ENCODE measurements around the gene MICAL2.

The MICAL2 gene, protein sequence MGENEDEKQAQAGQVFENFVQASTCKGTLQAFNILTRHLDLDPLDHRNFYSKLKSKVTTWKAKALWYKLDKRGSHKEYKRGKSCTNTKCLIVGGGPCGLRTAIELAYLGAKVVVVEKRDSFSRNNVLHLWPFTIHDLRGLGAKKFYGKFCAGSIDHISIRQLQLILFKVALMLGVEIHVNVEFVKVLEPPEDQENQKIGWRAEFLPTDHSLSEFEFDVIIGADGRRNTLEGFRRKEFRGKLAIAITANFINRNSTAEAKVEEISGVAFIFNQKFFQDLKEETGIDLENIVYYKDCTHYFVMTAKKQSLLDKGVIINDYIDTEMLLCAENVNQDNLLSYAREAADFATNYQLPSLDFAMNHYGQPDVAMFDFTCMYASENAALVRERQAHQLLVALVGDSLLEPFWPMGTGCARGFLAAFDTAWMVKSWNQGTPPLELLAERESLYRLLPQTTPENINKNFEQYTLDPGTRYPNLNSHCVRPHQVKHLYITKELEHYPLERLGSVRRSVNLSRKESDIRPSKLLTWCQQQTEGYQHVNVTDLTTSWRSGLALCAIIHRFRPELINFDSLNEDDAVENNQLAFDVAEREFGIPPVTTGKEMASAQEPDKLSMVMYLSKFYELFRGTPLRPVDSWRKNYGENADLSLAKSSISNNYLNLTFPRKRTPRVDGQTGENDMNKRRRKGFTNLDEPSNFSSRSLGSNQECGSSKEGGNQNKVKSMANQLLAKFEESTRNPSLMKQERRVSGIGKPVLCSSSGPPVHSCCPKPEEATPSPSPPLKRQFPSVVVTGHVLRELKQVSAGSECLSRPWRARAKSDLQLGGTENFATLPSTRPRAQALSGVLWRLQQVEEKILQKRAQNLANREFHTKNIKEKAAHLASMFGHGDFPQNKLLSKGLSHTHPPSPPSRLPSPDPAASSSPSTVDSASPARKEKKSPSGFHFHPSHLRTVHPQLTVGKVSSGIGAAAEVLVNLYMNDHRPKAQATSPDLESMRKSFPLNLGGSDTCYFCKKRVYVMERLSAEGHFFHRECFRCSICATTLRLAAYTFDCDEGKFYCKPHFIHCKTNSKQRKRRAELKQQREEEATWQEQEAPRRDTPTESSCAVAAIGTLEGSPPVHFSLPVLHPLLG

DNA sequence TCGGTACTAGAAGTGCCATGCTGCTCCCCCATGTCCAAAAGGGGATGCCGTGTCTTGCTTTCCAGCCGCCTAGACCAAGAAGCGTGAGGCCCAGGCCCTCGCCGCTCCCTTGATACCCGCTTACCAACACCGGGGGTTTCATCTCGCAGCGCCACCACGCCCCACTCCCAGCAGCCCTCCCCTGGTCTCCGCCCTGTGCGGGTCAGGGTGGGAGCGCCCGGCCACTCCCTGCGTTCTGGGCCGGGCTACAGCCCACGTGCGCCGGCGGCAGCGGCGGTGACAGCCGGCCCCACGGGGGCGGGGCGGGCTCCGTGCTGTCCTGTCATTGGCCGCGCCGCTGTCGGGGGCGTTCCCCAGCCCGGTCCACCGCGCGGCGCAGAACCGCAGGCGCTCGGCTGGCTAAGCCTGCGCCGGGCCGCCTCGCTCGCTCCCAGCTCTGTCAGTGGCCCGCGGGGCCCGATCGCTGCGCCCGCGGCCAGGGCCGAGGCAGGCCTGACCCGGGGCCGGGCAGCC, at the start of gene MICAL2:
MICAL2 (plus strand) TSS at position 390 of the 513 bp plus-strand sequence. CDS start 51,566 bp downstream, outside the sequence.
- DNase-seq (ENCODE audit: low spot score): peak; percentile 99

DNA sequence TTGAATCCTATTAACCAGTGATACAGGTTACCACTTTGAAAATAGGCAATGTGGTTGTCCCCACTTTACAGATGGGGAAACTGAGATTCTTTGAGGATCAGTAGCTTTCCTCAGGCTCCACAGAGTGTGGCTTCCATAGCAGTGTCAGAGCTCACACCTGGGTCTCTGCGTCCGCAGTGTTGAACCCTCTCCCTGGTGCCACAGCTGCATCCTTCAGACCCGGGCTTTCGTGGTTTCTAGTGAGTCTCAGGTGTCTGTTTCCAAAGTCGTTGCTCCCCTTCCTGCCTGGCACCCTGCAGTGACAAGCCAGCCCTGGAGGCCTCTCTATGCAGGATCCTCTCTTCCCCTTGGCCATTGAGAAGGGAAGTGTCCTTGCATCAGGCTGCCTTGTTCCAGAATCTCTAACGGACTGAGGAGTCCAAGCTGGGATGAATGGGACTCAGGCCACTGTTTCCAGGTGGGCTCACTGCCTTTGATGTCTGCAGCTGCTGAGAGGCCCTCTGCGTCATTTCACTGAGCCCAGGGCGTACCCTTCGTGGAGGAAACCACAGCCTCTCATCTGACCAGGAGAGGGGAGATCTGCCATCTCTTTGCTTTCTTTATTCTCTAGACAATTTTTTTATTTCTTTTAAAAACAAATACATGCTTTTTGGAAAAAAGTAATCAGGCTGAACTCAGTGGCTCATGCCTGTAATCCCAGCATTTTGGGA, 48.4 kb upstream of the MICAL2 start:
- DNase-seq (ENCODE audit: low spot score): no peak

DNA sequence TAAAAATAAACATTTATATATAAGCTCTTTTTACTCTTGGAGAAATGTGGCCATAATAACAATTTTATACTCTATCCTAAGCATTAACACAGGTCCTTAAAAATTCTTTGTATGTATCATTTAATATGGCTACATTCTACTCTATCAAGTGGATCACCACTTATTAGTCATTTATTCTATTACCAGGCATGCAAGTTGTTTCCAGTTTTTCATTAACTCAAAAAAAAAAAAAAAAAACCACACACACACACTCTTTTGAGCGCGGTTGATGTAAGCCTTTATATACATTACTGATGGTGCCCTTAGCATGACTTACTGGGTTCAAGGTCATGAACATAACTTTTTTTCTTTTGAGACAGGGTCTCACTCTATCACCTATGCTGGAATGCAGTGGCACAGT, 47.1 kb upstream of the MICAL2 start:
- no peak for DNase-seq (ENCODE audit: low spot score)

DNA sequence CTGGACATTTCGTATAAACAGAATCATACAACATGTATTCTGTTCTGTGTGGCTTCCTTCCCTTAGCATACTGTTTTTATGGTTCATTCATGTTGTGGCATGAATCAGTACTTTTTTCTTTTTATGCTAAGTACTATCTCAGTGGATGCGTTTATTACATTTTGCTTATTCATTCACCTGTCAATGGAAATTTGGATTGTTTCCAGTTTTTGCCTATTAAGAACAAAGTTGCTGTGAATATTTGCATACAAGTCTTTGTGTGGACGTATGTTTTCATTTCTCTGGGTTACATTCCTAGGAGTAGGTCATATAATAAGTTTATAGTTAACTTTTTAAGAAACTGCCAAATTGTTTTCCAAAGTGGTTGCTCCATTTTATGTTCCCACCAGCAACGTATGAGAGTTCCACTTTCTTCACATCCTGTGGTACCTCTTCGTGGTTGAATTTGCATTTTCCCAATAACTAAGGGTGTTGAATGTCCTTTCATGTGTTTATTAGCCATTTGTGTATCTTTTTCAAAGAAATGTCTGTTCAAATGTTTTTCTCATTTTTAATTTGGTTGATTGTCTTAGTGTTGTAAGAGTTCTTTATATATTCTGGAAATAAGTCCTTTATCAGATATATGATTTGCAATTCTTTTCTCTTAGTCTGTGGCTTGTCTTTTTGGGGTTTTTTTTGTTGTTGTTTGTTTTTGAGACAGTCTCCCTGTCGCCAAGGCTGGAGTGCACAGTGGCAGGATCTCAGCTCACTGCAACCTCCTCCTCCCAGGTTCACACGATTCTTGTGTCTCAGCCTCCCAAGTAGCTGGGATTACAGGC, 46.0 kb upstream of the MICAL2 start:
- DNase-seq (ENCODE audit: low spot score): no peak

DNA sequence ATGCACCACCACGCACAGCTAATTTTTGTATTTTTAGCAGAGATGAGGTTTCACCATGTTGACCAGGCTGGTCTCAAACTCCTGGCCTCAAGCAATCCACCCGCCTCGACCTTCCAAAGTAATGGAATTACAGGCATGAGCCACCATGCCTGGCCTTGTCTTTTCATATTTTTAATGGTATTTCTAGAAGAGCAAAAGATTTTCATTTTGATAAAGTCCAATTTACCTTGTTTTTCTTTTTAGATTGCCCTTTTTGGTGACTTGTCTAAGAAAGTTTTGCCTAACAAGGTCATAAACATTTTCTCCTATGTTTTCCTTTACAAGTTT, 45.5 kb upstream of the MICAL2 start:
- no peak for DNase-seq (ENCODE audit: low spot score)

DNA sequence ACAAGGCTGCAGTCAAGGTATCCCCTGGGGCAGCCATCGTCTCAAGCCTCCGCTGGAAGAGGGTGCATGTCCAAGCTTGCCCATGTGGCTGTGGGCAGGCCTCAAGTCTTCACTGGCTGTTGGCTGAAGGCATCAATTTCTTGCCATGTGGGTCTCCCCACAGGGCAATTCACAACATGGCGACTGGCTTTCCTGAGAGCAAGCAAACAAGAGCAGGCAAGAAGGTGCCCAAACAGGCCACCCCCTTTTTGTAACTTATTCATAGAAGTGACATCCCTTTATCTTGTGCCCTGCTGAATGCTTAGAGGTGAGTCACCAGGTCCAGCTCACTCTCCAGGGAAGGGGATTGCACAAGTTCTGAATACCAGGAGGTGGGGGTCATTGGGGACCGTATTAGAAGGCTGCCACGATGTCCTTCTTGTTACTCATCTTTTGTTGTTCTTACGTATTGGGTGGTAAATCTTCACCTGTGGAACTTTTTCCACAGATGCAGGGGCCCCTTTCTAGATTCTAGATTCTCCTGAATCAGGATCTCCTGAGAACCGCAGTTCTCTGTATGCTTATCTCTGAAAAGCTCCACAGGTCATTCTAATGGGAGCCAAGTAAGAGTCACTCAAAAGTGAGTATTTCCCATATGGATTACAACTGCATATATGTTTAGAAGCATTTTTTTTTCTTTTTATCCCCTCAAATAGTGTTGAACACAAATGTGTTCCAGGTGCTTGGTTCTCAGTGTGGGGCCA, 44.2 kb upstream of the MICAL2 start:
- peak; percentile 76 for DNase-seq (ENCODE audit: low spot score)

DNA sequence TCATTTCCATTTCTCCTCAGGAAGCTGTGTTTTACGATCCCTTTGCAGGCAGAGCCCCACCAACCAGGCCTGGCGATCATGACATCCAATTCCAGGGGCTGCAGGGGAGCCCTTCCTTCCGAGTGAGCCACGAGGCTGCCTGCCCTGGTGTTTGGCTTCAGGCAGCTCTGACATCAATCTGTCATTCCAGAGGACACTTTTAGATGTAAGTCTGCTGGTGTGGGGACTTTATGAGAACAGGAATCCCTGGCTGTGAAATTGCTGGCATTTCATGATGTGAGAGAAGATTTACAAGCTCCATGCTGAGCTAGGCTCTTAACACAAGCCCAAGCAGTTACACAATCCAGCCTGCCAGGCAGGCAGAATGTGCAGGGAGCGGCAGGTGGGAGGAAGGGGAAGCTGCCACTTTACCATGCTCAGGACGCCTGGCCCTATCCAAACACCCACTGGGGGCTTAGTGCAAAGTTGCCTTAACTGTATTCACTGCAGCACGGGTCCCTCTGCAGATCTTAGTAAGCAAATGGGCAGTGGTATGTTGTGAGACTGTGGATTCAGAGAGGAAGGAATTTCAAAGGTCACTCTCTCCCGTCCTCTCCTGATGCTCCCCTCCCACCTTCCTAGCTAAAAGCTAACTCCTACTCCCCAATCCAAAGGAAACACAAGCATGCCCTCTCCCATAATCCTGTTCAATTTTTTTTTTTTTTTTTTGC, 43.4 kb upstream of the MICAL2 start:
- peak; percentile 43 for DNase-seq (ENCODE audit: low spot score)

DNA sequence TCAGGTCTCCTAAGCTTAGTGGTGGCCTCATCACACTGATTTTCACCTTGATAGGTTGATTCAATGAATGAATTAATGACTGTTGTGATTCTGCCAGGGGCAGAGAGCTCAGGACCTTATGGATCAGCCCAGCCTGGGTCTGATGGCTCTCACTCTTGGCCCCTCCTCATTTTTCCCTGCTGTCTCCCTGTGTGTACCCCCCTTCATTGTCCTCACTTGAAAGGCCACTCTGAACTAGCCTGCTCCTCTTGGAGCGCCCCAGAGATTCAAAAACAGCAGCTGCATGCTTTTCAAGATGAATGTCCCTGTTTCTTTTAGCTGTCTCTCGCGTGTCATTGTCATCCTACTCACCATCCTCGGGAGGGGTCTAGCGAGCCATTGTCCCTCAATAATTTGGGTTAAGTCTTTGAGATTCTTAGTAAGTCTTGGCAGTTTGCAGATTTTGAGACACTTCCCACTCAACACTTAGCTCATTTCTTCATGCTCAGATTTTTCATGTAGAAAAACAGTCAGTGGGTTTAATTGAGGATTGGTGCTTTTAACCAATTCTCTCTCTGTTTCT, 42.5 kb upstream of the MICAL2 start:
- no peak for DNase-seq (ENCODE audit: low spot score)

DNA sequence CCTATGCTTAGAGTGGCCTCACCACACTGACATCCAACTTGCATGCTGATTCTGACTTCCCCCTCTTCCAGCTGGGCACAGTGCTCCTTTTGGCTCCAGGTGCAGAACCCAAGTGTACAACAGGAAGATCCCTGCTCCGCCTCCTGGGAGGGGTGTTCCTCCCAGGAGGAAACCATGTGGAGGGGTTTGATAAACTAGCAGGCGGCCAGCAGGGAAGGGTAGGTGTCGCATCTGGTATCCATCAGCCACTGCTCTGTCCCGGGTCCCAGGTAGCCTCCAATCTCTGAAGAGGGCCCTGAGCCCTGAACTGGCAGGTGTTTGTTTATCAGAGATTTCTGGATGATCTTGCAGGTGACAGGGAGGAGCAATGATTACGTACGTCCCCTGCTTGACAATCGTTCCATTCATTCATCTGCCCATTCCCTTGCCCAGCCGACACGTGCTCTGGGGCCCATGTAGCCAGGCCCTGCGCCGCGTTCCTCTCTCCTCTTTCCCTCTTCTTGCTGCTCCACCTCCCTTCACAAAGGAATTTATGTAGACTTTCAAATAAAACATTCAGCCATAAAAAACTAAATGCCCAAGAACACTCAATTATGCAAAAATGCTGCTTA, 41.2 kb upstream of the MICAL2 start:
- no peak for DNase-seq (ENCODE audit: low spot score)

DNA sequence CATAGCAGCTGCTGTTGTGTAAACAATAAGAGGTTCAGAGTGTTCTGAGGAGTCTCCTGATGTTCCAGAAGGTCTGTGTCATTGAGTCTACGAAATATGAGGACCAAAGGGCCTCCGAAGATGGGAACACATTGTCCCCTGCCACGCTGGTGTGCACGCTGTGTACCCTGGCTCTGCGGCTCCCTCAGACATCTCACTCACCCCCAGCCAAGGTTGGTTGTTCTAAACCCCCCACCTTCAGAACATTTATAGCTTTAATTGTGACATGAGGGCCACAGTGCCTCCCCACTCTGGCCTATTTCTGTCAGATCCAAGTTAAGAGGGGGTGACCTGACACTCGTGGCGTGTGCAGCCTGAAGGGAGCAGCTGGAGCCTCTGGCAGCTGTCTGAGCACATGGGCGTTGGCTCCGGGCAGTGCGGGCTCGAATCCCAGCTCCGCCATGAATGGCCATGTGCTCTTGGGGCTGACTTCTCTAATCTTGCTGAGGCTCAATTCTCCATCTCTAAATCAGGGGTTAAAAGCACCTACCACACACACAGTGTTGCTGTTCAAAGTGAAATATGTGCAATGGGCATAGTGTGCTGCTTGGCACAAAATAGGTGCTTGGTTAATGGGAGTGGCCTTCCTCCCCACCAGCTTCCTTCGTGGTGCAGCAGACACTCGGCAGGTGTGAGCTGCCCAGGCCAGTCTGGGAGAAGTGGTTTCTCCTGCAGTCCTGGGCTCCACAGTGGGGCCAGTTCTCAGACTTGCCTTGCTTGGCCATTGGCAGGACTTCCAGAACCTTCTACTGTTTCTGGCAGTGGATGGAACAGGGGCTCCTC, 39.7 kb upstream of the MICAL2 start:
- no peak for DNase-seq (ENCODE audit: low spot score)

DNA sequence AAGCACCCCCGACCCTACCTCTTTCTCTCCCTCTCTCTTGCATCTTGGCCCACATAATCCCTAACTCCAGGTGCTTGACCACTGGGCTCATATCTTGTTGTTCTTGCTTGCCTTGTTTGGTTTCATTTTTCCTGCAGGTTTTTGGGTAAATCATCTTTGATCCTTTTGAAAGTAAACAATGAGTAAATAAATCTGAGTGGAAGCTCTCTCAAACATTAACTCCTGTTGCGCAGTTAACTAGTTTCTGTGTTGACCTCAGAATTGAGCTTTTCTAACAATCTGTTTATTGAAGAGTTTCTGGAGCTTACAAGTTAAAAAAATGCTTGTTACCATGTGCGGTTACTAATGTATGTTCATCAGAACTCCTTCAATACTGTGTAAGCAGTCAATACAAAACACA, 38.8 kb upstream of the MICAL2 start:
- no peak for DNase-seq (ENCODE audit: low spot score)

DNA sequence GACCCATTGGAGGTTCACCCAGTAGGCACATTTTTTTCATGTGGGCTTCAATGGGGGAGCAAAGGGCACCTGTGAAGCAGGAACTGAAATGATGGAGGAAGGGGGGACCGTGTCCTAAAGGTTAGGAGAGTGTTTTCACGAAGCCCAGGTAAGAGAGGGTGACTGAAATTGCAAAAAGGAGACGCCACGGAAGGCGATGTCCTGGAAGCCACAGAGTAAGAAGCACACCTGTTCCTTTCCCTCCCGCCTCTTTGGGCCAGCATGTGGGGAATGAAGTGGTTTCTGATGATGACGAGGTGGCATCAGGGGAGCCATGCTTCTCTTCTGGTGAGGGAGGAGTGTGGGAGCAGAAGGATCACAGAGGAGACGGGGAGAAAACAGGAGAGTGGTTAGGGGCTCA, 37.0 kb upstream of the MICAL2 start:
- no peak for DNase-seq (ENCODE audit: low spot score)

DNA sequence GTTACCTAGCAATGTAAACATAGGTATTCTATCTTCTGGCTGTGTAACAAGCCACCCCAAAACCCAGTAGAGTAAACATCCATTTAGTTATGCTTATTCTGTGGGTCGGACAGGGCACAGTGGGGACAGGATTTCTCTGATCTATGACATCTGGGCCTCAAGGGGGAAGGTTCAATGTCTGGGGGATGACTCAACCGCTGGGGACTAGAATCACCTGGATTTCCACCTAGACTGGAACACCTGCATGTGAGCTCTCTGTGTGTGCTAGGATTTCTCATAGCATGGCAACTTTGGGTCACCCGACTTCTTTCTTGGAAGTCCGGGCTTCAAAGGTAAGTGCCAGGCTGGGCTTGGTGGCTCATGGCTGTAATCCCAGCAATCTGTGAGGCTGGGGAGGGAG, 36.5 kb upstream of the MICAL2 start:
- DNase-seq (ENCODE audit: low spot score): no peak

DNA sequence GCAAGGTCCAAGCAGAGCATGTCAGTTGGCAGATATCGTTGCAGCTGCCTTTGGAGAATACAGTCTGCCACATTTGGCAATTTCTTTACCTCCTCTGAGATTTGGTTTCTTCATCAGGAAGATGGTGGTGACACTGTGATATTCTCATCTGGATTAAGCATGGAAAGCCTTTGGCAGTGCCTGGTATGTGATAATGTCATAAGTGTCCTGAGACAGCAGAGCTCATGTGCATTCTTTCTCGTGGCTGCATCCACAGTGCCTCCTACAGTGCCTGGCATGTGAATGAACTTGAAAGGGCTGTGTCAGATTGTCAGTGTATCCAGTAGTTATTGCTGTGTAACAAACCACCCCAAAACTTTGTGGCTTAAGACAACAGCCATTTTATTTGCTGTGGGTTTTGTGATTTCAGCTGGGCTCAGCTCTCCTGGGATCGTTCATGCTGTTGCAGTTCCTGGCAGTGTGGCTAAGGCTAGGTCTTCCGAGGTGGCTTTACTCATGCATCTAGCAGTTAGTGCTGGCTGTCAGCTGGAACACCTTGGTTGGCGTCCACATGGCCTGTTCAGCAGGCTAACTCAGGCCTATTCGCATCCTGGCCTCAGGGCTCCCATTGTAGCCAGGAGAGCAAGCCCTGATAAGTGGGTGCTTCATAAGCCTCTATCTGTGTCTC, 35.7 kb upstream of the MICAL2 start:
- DNase-seq (ENCODE audit: low spot score): no peak

DNA sequence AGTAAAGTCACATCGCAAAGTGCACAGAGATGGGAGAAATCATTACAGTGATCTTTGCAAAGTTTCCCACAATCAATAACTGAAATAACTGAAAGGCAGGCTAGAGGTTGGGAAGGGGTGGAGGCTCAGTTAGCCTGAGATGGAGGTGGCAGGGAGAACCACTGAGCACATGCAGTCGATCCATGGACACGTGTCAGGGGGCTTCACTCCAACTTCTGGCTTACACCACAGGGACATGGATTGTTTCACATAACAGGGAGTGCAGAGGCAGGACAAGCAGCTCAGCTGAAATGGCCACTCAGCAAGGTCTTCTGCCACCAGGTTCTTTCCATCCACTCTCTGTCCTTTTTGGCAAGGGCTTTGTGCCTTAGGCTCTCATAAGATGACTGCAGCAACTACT, 35.1 kb upstream of the MICAL2 start:
- DNase-seq (ENCODE audit: low spot score): no peak

DNA sequence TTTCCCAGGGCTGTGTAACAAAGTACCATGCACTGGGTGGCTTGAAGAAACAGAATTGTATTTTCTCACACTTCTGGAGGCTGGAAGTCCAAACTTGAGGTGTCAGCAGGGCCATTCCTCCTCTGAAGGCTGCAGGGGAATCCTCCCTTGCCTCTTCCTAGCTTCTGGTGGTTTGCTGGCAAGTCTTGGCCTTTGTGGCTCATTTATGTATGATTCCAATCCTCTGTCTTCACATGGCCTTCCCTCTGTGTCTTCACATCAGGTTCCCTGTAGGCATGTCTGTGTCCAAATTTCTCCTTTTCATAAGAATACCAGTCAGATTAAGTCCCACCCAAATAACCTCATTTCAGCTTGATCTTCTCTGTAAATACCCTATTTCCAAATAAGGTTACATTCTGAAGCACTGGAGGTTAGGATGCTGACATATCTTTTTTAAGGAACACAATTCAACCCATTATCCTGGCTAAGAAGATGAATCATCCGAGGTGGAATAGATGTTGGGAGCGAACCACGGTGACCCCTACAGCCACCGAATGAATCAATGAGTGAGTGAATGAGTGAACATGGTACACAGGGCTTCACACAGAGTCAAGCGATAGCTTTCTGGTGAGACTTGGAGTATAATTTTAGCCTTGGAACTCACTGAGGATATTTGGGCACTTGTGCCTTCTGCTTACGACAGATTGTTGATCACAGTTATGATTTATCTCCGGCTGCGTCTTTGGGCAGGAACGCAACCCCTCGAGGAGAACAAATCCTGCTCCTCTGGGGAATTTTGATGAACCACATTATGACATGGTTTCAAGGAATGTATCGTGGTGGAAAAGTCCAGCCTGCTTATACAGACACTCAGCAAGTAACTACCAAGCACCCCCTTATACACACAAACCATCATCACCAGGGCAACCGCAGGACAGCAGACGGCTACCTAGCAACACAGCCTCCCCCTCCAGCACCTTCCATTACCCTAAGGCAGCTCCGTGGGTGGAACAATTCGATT, 34.3 kb upstream of the MICAL2 start:
- DNase-seq (ENCODE audit: low spot score): peak; percentile 93
